Suprapubic skin (tissue), 4 donors: Measurements from ENCODE around the gene C1QTNF5.

Experiments
- POLR2A ChIP-seq, 2 donors: fragments of 450-650 bp; IDR thresholded peaks; one replicate each; pipeline ENCODE4 v1.6.1; 2017; ENCODE audit warnings: antibody characterized with exemption in 2 of 2, mild to moderate bottlenecking in 2 of 2, moderate library complexity in 2 of 2
- POLR2AphosphoS5 ChIP-seq, 3 donors: sonication (generic); formaldehyde crosslinking; IDR thresholded peaks; one replicate each; pipeline ENCODE4 v1.6.1; 2017; ENCODE audit warnings: antibody characterized with exemption in 3 of 3
- TF ChIP-seq, protein P1 (sequence below), 2 donors: fragments of 200-600 bp in 1 of 2; fragments of 450-650 bp in 1 of 2; sonication (generic) in 1 of 2; IDR thresholded peaks; one replicate each; pipeline ENCODE4 v1.5.1; 2016 to 2019; ENCODE audit warnings: antibody characterized with exemption in 2 of 2, mild to moderate bottlenecking in 1 of 2, moderate library complexity in 1 of 2

DNA sequence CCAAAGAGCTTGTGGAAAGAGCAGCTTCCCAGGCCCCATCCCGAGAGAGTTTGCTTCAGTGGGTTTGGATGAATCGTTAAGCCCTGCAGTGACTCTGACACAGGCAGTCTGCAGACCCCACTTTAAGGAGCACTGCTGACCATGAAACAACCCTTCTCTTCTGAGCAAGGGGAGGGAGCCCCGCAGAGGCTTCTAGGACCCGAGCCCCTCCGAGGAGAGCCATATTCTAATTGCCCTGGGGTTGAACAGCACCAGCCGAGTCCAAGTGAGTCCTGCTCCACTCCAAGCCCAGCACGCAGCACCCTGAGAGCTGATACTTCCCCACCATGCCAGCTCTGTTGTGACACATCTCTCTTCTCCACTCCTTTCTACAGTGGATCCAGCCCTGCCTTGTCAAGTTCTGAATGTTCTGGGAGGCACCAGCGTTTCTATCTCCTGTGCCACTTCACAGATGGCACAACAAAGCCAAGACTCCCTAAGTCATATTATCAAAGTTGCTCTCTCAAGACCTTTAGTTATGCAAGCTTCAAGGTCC is 30.5 kb upstream of the C1QTNF5 start:
- TF ChIP-seq, protein P1, sequence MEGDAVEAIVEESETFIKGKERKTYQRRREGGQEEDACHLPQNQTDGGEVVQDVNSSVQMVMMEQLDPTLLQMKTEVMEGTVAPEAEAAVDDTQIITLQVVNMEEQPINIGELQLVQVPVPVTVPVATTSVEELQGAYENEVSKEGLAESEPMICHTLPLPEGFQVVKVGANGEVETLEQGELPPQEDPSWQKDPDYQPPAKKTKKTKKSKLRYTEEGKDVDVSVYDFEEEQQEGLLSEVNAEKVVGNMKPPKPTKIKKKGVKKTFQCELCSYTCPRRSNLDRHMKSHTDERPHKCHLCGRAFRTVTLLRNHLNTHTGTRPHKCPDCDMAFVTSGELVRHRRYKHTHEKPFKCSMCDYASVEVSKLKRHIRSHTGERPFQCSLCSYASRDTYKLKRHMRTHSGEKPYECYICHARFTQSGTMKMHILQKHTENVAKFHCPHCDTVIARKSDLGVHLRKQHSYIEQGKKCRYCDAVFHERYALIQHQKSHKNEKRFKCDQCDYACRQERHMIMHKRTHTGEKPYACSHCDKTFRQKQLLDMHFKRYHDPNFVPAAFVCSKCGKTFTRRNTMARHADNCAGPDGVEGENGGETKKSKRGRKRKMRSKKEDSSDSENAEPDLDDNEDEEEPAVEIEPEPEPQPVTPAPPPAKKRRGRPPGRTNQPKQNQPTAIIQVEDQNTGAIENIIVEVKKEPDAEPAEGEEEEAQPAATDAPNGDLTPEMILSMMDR (IDR thresholded peaks at IDR 0.05): no peak
- TF ChIP-seq POLR2AphosphoS5 (IDR thresholded peaks at IDR 0.05) (no peak), POLR2A (IDR thresholded peaks at IDR 0.05) (no peak)
